ENCODE data around the gene TWIST2.

- TF ChIP-seq POLR2AphosphoS5 (IDR thresholded peaks at IDR 0.05; ENCODE audit: borderline replicate concordance, low read depth, low read length) (no peak), EZH2 (IDR thresholded peaks at IDR 0.05) (no peak)
Observed at GRCh38 chr2:238865015-238865719, 17.3 kb downstream of the TWIST2 start.
